ENCODE measurements around the gene KCNMA1. TPM values are rescaled to one million over a fixed set of nuclear protein-coding genes. Genes with fewer than 3 reads are reported as not detected.

The KCNMA1 gene
- total RNA-seq, 1 experiment from 2014 or later, result 0.49 TPM

DNA sequence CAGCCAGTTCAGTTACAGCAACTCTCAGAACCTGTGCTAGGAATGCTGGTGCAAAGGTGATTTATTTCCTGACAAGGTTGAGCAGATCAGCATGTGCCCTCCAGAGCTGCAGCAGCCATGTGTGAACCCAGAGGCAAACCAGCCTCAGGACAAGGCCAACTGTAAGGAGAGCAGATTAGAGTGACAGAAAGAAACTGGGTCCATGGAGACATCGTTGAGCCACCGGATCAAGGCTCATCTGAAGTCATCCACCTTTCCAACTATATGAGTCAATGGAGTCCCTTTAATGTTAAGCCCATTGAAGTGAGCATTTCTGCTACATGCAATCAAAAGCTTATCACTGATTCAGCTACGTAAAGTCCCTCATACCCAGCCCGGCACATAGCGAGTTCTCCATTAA, 26.4 kb downstream of the KCNMA1 start (continued):
- TF ChIP-seq, protein P1, sequence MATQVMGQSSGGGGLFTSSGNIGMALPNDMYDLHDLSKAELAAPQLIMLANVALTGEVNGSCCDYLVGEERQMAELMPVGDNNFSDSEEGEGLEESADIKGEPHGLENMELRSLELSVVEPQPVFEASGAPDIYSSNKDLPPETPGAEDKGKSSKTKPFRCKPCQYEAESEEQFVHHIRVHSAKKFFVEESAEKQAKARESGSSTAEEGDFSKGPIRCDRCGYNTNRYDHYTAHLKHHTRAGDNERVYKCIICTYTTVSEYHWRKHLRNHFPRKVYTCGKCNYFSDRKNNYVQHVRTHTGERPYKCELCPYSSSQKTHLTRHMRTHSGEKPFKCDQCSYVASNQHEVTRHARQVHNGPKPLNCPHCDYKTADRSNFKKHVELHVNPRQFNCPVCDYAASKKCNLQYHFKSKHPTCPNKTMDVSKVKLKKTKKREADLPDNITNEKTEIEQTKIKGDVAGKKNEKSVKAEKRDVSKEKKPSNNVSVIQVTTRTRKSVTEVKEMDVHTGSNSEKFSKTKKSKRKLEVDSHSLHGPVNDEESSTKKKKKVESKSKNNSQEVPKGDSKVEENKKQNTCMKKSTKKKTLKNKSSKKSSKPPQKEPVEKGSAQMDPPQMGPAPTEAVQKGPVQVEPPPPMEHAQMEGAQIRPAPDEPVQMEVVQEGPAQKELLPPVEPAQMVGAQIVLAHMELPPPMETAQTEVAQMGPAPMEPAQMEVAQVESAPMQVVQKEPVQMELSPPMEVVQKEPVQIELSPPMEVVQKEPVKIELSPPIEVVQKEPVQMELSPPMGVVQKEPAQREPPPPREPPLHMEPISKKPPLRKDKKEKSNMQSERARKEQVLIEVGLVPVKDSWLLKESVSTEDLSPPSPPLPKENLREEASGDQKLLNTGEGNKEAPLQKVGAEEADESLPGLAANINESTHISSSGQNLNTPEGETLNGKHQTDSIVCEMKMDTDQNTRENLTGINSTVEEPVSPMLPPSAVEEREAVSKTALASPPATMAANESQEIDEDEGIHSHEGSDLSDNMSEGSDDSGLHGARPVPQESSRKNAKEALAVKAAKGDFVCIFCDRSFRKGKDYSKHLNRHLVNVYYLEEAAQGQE (IDR thresholded peaks at IDR 0.05; ENCODE audit: low read depth), result no peak
- TF ChIP-seq EZH2phosphoT487 (IDR thresholded peaks at IDR 0.05; ENCODE audit: borderline replicate concordance), result no peak
- no peak for TF ChIP-seq ZFX (IDR thresholded peaks at IDR 0.05)
- no peak for TF ChIP-seq TCF7L2 (IDR thresholded peaks at IDR 0.05; ENCODE audit: borderline replicate concordance, extremely low read depth, insufficient read depth, insufficient read length)

DNA sequence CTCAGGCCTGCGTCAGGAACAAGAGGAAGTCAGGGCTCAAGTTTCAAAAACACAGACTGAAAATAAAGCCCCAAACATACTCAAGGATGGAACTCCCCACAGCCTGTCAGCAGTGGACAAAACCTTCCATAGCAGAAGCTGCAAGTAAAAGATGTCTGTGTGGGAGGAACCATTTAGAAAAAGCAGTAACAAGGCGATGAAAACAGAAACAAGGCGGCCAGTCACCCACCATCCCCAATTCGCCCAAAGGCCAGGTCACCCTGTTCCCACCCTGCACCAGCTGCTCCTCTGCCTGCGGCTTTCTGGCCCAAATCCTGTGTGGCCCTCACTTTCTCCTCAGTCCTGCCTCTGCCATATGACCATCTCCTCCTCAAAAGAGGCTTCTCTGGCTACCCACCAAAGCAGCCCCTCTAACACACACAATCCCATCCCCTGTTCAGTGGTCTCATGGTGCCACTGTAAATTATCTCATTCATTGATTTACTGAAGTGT, 27.8 kb downstream of the KCNMA1 start:
- intact Hi-C loops (cut with micrococcal nuclease), result loop anchor here (5.0 kb wide), 1 partner anchor 48 kb away; no protein-coding TSS in a partner anchor
- Histone ChIP-seq H3K36me3 (ENCODE audit: control insufficient read depth in 1 of 2, insufficient read depth in 2 of 2, low read length in 2 of 2) (no peaks in the 10 kb centered on the region), H3K9me2 (ENCODE audit: insufficient read depth) (no peaks in the 10 kb centered on the region), H3K27me3 (ENCODE audit: insufficient read depth, low read length) (no peaks in the 10 kb centered on the region), H3K27ac (ENCODE audit: low read depth, low read length) (no peak overlapping the region), H3K4me2 (ENCODE audit: low read length) (no peak overlapping the region), H4K20me1 (ENCODE audit: insufficient read depth) (no peaks in the 10 kb centered on the region), H3K4me3 (replicated peaks in 1 of 2; ENCODE audit: low read depth in 1 of 2, low read length in 2 of 2) (no peak overlapping the region), H3K4me1 (ENCODE audit: control insufficient read depth in 1 of 2, insufficient read depth in 2 of 2, low read length in 2 of 2) (peaks cover 0 to 5% of the 10 kb centered on the region in 2 experiments; a peak in 2 of 4 replicates), H3K9me3 (ENCODE audit: control insufficient read depth in 1 of 2, insufficient read depth in 1 of 2, low read depth in 1 of 2, low read length in 2 of 2) (no peaks in the 10 kb centered on the region), H2AFZ (ENCODE audit: low read depth, low read length, poor library complexity, severe bottlenecking) (no peak overlapping the region), H3K9ac (ENCODE audit: low read length) (no peak overlapping the region), H3K79me2 (ENCODE audit: insufficient read depth, low read length) (no peaks in the 10 kb centered on the region)
- BruUV-seq (replicated peaks), result no TSS peak
- ChIA-PET CTCF (no interaction called here), POLR2A (no interaction called here), RAD21 (ENCODE audit: low non-redundant PET in 1 of 2, low total read pairs in 2 of 2, uncharacterized antibody in 2 of 2, unreplicated experiment in 2 of 2) (no interaction called here)
- TF ChIP-seq ZNF274 (IDR thresholded peaks at IDR 0.05; ENCODE audit: low read depth, low read length) (no peak), ELF1 (IDR thresholded peaks at IDR 0.05; ENCODE audit: borderline replicate concordance, low read depth) (no peak), SRF (IDR thresholded peaks at IDR 0.05; ENCODE audit: low read depth) (no peak), YY1 (IDR thresholded peaks at IDR 0.05; ENCODE audit: extremely low read depth, insufficient replicate concordance, low read depth, low read length) (no peak), ZFX (IDR thresholded peaks at IDR 0.05) (no peak)
- TF ChIP-seq, protein P2, sequence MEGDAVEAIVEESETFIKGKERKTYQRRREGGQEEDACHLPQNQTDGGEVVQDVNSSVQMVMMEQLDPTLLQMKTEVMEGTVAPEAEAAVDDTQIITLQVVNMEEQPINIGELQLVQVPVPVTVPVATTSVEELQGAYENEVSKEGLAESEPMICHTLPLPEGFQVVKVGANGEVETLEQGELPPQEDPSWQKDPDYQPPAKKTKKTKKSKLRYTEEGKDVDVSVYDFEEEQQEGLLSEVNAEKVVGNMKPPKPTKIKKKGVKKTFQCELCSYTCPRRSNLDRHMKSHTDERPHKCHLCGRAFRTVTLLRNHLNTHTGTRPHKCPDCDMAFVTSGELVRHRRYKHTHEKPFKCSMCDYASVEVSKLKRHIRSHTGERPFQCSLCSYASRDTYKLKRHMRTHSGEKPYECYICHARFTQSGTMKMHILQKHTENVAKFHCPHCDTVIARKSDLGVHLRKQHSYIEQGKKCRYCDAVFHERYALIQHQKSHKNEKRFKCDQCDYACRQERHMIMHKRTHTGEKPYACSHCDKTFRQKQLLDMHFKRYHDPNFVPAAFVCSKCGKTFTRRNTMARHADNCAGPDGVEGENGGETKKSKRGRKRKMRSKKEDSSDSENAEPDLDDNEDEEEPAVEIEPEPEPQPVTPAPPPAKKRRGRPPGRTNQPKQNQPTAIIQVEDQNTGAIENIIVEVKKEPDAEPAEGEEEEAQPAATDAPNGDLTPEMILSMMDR (IDR thresholded peaks at IDR 0.05 in 2 of 3, conservative IDR thresholded peaks at IDR 0.05 in 1 of 3; ENCODE audit: borderline replicate concordance in 1 of 3, insufficient read depth in 1 of 3, low read depth in 2 of 3, low read length in 2 of 3), result no peak
- no peak for ATAC-seq
- no peak for DNase-seq (ENCODE audit: low read depth, low spot score)

Data from HCT116 (cell line).